GM18870 (cell line): ENCODE measurements around the gene B3GALT4.
"Not testable (repeated sequence)": the region's sequence is repeated elsewhere in the genome, so short reads cannot be mapped to it uniquely, and the experiment has no call there.

Source experiments
- ATAC-seq: cut with Tn5 transposase; IDR thresholded peaks from one replicate; pipeline ENCODE4 v1.9.1; 2021; ENCODE audit warnings: moderate library complexity; ENCODE audit not compliant: unreplicated experiment

Gene B3GALT4

GRCh38 chr6:33276864-33277662 lies at the start of gene B3GALT4:
B3GALT4 (plus strand) TSS chr6:33277123; CDS start chr6:33277420, 297 bp downstream.
- peak; percentile 37 for ATAC-seq

- ATAC-seq: no peak
Measured at GRCh38 chr6:33235221-33235634, 41.7 kb upstream of the B3GALT4 start.

- ATAC-seq: no peak
Measured at GRCh38 chr6:33236328-33236727, 40.6 kb upstream of the B3GALT4 start.

GRCh38 chr6:33236852-33237251 lies 40.1 kb upstream of the B3GALT4 start:
- ATAC-seq: no peak

- ATAC-seq: no peak
Measured at GRCh38 chr6:33237741-33238140, 39.2 kb upstream of the B3GALT4 start.

GRCh38 chr6:33241968-33242367 lies 35.0 kb upstream of the B3GALT4 start:
- ATAC-seq: no peak

GRCh38 chr6:33243476-33243875 lies 33.4 kb upstream of the B3GALT4 start:
- ATAC-seq: no peak

- ATAC-seq: no peak
Measured at GRCh38 chr6:33247977-33248642, 28.8 kb upstream of the B3GALT4 start.

GRCh38 chr6:33248643-33248931 lies 28.3 kb upstream of the B3GALT4 start:
- ATAC-seq: no peak

- peak; percentile 89 for ATAC-seq
Measured at GRCh38 chr6:33248932-33249731, 27.8 kb upstream of the B3GALT4 start.

- ATAC-seq: no peak
Measured at GRCh38 chr6:33249732-33250630, 26.9 kb upstream of the B3GALT4 start.

- no peak for ATAC-seq
Measured at GRCh38 chr6:33250731-33251130, 26.2 kb upstream of the B3GALT4 start.

- no peak for ATAC-seq
Measured at GRCh38 chr6:33251395-33252012, 25.4 kb upstream of the B3GALT4 start.

GRCh38 chr6:33252759-33253158 lies 24.2 kb upstream of the B3GALT4 start:
- ATAC-seq: no peak

GRCh38 chr6:33254591-33254990 lies 22.3 kb upstream of the B3GALT4 start:
- no peak for ATAC-seq

GRCh38 chr6:33259032-33259431 lies 17.9 kb upstream of the B3GALT4 start:
- no peak for ATAC-seq

GRCh38 chr6:33262490-33262889 lies 14.4 kb upstream of the B3GALT4 start:
- not testable (repeated sequence) for ATAC-seq

GRCh38 chr6:33264015-33264414 lies 12.9 kb upstream of the B3GALT4 start:
- ATAC-seq: no peak

GRCh38 chr6:33271117-33271467 lies 5.8 kb upstream of the B3GALT4 start:
- no peak for ATAC-seq
